Measurements from ENCODE around the gene PER1.
A peak's percentile ranks its signal among the peaks of the same experiment; 100 is the strongest.

The PER1 gene

DNA sequence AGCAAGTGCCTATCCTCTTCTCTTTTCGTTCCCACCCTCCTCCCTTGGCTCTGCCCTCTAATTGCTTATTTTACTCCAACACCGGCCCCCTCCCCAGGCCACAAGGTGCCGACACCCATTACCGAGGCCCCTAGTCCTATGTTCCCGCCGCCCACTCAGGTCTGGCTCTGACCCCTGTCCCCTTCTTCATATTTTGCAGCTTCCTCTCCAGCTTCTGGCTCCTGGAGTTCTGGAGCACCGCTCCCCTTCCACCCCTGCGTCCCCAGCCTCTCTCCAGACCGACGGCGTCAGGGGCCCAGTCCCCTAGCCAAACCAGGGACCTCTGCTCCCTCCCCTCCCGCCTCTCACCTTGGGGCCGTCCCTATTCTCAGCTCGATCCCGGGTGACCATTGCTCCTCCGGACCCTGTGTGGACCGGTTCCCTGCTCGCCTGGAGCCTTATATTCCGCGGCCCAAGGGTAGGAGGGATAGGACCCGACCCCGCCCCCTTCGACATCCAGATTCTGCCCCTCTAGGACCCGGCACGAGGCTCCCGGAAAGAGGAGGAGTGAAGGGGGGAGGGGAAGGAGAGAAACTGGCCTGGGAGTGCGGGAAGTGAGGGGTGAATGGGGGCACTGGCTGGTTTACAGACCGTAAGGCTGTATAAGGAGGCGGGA, 28.4 kb downstream of the PER1 start, which contains the start of gene HES7:
Gene HES7, minus strand, starts transcription at position 412 of the 655 bp plus-strand sequence. Its CDS starts 22 bp downstream, at position 390.
- Histone ChIP-seq H3K4me1 (peaks cover 50% of the 10 kb centered on the region), H3K27ac (no peak within 1 kb of the TSS), H3K9ac (peak within 1 kb of the TSS; percentile 63), H3K27me3 (peaks cover 78% of the 10 kb centered on the region), H3K9me3 (no peaks in the 10 kb centered on the region), H4K20me1 (peaks cover 54% of the 10 kb centered on the region), H3K4me2 (peak within 1 kb of the TSS; percentile 95), H3K4me3 (peak within 1 kb of the TSS; percentile 71), H3K36me3 (no peaks in the 10 kb centered on the region)
- TF ChIP-seq Cebpa-rat (IDR thresholded peaks at IDR 0.05) = no peak

- Histone ChIP-seq H3K4me2 (peak overlapping the region; percentile 95), H4K20me1 (peaks cover 54% of the 10 kb centered on the region), H3K9me3 (no peaks in the 10 kb centered on the region), H3K27ac (no peak overlapping the region), H3K27me3 (peaks cover 76% of the 10 kb centered on the region), H3K4me3 (peak overlapping the region; percentile 71), H3K9ac (peak overlapping the region; percentile 48), H3K36me3 (no peaks in the 10 kb centered on the region), H3K4me1 (peaks cover 53% of the 10 kb centered on the region)
- no peak for TF ChIP-seq Cebpa-rat (IDR thresholded peaks at IDR 0.05)
Observed at GRCh38 chr17:8122924-8123694, 29.1 kb downstream of the PER1 start.

GRCh38 chr17:8122422-8122923, 29.7 kb downstream of the PER1 start:
- Histone ChIP-seq H3K9ac (peak overlapping the region; percentile 48; the same call in 1 of the 2 replicates), H3K4me1 (peaks cover 59% of the 10 kb centered on the region), H3K27ac (no peak overlapping the region), H3K36me3 (no peaks in the 10 kb centered on the region), H3K4me3 (peak overlapping the region; percentile 71), H3K27me3 (peaks cover 76% of the 10 kb centered on the region), H3K9me3 (no peaks in the 10 kb centered on the region), H3K4me2 (peak overlapping the region; percentile 95), H4K20me1 (peaks cover 54% of the 10 kb centered on the region)
- TF ChIP-seq Cebpa-rat (IDR thresholded peaks at IDR 0.05) = no peak

- no peaks in the 10 kb centered on the region for H3K9me3 ChIP-seq
- H3K36me3 ChIP-seq = no peaks in the 10 kb centered on the region
- H4K20me1 ChIP-seq = peaks cover 58% of the 10 kb centered on the region
- H3K4me3 ChIP-seq = peak overlapping the region; percentile 71
- H3K4me1 ChIP-seq = peaks cover 60% of the 10 kb centered on the region
- TF ChIP-seq Cebpa-rat (IDR thresholded peaks at IDR 0.05) = no peak
- H3K9ac ChIP-seq = peak overlapping the region; percentile 39; the same call in 1 of the 2 replicates
- peaks cover 76% of the 10 kb centered on the region for H3K27me3 ChIP-seq
- H3K27ac ChIP-seq = no peak overlapping the region
- peak overlapping the region; percentile 95 for H3K4me2 ChIP-seq
Observed at GRCh38 chr17:8121681-8122421, 30.4 kb downstream of the PER1 start.

DNA sequence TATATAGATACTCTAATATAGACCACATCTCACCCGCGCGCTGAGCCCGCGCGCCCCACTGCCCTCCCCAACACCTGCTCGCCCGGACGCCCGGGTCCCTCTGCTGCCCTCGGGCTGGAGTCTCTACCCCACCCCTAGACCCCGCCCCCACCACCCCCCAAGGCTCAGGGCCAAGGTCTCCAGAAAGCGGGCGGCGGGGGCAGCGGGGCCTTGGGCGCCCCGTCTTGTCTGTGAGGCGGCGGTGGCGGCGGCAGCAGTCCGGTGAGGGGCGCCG, 30.9 kb downstream of the PER1 start:
- no peaks in the 10 kb centered on the region for H3K36me3 ChIP-seq
- peaks cover 78% of the 10 kb centered on the region for H3K27me3 ChIP-seq
- peak overlapping the region; percentile 39; the same call in 1 of the 2 replicates for H3K9ac ChIP-seq
- peak overlapping the region; percentile 95 for H3K4me2 ChIP-seq
- H3K9me3 ChIP-seq = no peaks in the 10 kb centered on the region
- H3K27ac ChIP-seq = no peak overlapping the region
- peaks cover 62% of the 10 kb centered on the region for H3K4me1 ChIP-seq
- H4K20me1 ChIP-seq = peaks cover 63% of the 10 kb centered on the region
- H3K4me3 ChIP-seq = peak overlapping the region; percentile 71
- no peak for TF ChIP-seq Cebpa-rat (IDR thresholded peaks at IDR 0.05)

- Histone ChIP-seq H3K4me3 (peak overlapping the region; percentile 71), H3K36me3 (no peaks in the 10 kb centered on the region), H3K27me3 (peaks cover 84% of the 10 kb centered on the region), H3K9me3 (no peaks in the 10 kb centered on the region), H3K4me2 (peak overlapping the region; percentile 95), H3K4me1 (peaks cover 62% of the 10 kb centered on the region), H4K20me1 (peaks cover 66% of the 10 kb centered on the region), H3K27ac (no peak overlapping the region), H3K9ac (peak overlapping the region; percentile 34)
- TF ChIP-seq Cebpa-rat (IDR thresholded peaks at IDR 0.05) = no peak
Observed at GRCh38 chr17:8120520-8121406, 31.4 kb downstream of the PER1 start.

DNA sequence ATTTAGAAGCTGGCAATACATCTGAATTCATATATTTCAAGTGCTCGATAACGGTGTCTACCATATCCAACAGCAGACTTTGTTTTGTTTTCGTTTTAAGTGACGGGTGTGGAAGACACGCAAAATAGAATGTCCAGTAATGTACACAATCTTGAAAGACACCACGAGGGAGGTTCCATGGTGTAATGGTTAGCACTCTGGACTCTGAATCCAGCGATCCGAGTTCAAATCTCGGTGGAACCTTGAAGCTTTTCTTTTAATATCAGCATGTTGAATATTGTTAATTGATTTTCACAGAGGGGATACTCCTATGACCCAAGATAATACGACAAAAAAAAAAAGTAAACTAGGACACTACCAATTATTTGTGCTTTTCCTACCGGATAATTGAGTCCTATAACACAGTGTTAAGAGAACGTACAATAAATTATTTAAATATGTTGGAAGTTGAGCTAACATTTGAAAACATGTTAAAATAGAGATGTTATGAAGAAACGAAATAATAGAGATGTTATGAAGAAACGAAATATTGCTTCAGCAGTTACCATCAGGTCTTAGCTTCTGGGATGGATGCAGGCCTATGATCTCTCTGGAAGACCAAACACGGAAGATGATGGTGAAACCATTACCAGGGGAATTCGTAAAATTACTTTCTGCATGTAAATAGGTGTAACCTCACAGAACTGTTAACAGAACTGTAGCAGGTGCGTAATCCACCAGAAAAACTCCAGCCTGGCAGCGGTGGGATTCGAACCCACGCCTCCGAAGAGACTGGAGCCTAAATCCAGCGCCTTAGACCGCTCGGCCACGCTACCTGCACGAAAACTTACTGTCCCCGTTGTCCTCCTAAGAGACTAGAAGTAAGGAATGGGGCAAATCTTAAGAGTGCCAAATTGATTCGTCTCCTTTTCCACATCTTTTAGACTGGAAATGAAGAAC, 32.4 kb downstream of the PER1 start:
- Histone ChIP-seq H3K9me3 (no peaks in the 10 kb centered on the region), H3K4me2 (peak overlapping the region; percentile 95), H3K4me1 (peaks cover 56% of the 10 kb centered on the region), H4K20me1 (peaks cover 59% of the 10 kb centered on the region), H3K27me3 (peaks cover 85% of the 10 kb centered on the region), H3K9ac (peak overlapping the region; percentile 63), H3K36me3 (no peaks in the 10 kb centered on the region), H3K4me3 (peak overlapping the region; percentile 71), H3K27ac (no peak overlapping the region)
- TF ChIP-seq Cebpa-rat (IDR thresholded peaks at IDR 0.05) = no peak
